ENCODE data around the gene ZNF483.

- TF ChIP-seq CTCF (IDR thresholded peaks at IDR 0.05) (no peak), REST (IDR thresholded peaks at IDR 0.05; ENCODE audit: low read depth, low read length) (no peak), ZBTB33 (IDR thresholded peaks at IDR 0.05; ENCODE audit: borderline replicate concordance, low read depth) (no peak)
These were observed 90.9 kb downstream of the ZNF483 start for GRCh38 chr9:111615928-111616327.
